ENCODE results near the gene ORAI2.
A peak's percentile ranks its signal among the peaks of the same experiment; 100 is the strongest.

Gene ORAI2

GRCh38 chr7:102412548-102412947 lies 20.8 kb upstream of the ORAI2 start:
- FAIRE-seq (peak; percentile 78), DNase-seq (ENCODE audit: insufficient read length, low spot score) (no peak)
- TF ChIP-seq POLR2AphosphoS5 (IDR thresholded peaks at IDR 0.05; ENCODE audit: low read depth, low read length) (no peak), POU2F2 (IDR thresholded peaks at IDR 0.05; ENCODE audit: low read depth, low read length) (no peak), SPI1 (IDR thresholded peaks at IDR 0.05; ENCODE audit: low read depth, low read length) (no peak), TAF1 (IDR thresholded peaks at IDR 0.05; ENCODE audit: low read depth, low read length) (no peak), PAX5 (IDR thresholded peaks at IDR 0.05; ENCODE audit: insufficient read depth, low read length, severe bottlenecking) (no peak), POLR2A (IDR thresholded peaks at IDR 0.05; ENCODE audit: low read depth, low read length) (no peak)

- FAIRE-seq, result no peak
These were observed 20.3 kb upstream of the ORAI2 start for GRCh38 chr7:102413091-102413490.

GRCh38 chr7:102413611-102414010 lies 19.8 kb upstream of the ORAI2 start:
- TF ChIP-seq SPI1 (IDR thresholded peaks at IDR 0.05; ENCODE audit: low read depth, low read length) (no peak), POLR2A (IDR thresholded peaks at IDR 0.05; ENCODE audit: low read depth, low read length) (no peak), POLR2AphosphoS5 (IDR thresholded peaks at IDR 0.05; ENCODE audit: low read depth, low read length) (no peak), PAX5 (IDR thresholded peaks at IDR 0.05; ENCODE audit: insufficient read depth, low read length, severe bottlenecking) (no peak), POU2F2 (IDR thresholded peaks at IDR 0.05; ENCODE audit: low read depth, low read length) (no peak)
- no peak for DNase-seq (ENCODE audit: insufficient read length, low spot score)
- no peak for FAIRE-seq

More at GRCh38 chr7:102413091-102413490, 20.3 kb upstream of the ORAI2 start:
- DNase-seq (ENCODE audit: insufficient read length, low spot score), result no peak
- TF ChIP-seq POLR2AphosphoS5 (IDR thresholded peaks at IDR 0.05; ENCODE audit: low read depth, low read length) (no peak), POU2F2 (IDR thresholded peaks at IDR 0.05; ENCODE audit: low read depth, low read length) (no peak), POLR2A (IDR thresholded peaks at IDR 0.05; ENCODE audit: low read depth, low read length) (no peak), PAX5 (IDR thresholded peaks at IDR 0.05; ENCODE audit: insufficient read depth, low read length, severe bottlenecking) (no peak), TAF1 (IDR thresholded peaks at IDR 0.05; ENCODE audit: low read depth, low read length) (no peak), SPI1 (IDR thresholded peaks at IDR 0.05; ENCODE audit: low read depth, low read length) (no peak)

- TF ChIP-seq PAX5 (IDR thresholded peaks at IDR 0.05; ENCODE audit: insufficient read depth, low read length, severe bottlenecking), result peak; percentile 18
- TF ChIP-seq TAF1 (IDR thresholded peaks at IDR 0.05; ENCODE audit: low read depth, low read length), result no peak
- TF ChIP-seq POU2F2 (IDR thresholded peaks at IDR 0.05; ENCODE audit: low read depth, low read length), result no peak
- 0 out of 2 replicates have a peak, but pooled peaks have one; percentile 27 for TF ChIP-seq POLR2AphosphoS5 (IDR thresholded peaks at IDR 0.05; ENCODE audit: low read depth, low read length)
- no peak for TF ChIP-seq SPI1 (IDR thresholded peaks at IDR 0.05; ENCODE audit: low read depth, low read length)
- TF ChIP-seq POLR2A (IDR thresholded peaks at IDR 0.05; ENCODE audit: low read depth, low read length), result no peak; the same call in 1 of the 2 replicates
- DNase-seq (ENCODE audit: insufficient read length, low spot score) (no peak), FAIRE-seq (peak; percentile 70)
These were observed 17.6 kb upstream of the ORAI2 start for GRCh38 chr7:102415685-102416225.

GRCh38 chr7:102416406-102416805 lies 17.0 kb upstream of the ORAI2 start:
- DNase-seq (ENCODE audit: insufficient read length, low spot score) (no peak), FAIRE-seq (peak; percentile 26)
- TF ChIP-seq POU2F2 (IDR thresholded peaks at IDR 0.05; ENCODE audit: low read depth, low read length), result no peak
- TF ChIP-seq POLR2A (IDR thresholded peaks at IDR 0.05; ENCODE audit: low read depth, low read length), result no peak

- no peak for TF ChIP-seq POLR2AphosphoS5 (IDR thresholded peaks at IDR 0.05; ENCODE audit: low read depth, low read length)
- no peak for TF ChIP-seq POLR2A (IDR thresholded peaks at IDR 0.05; ENCODE audit: low read depth, low read length)
- TF ChIP-seq TAF1 (IDR thresholded peaks at IDR 0.05; ENCODE audit: low read depth, low read length), result no peak
- no peak for TF ChIP-seq POU2F2 (IDR thresholded peaks at IDR 0.05; ENCODE audit: low read depth, low read length)
- no peak for TF ChIP-seq PAX5 (IDR thresholded peaks at IDR 0.05; ENCODE audit: insufficient read depth, low read length, severe bottlenecking)
- TF ChIP-seq SPI1 (IDR thresholded peaks at IDR 0.05; ENCODE audit: low read depth, low read length), result no peak
- FAIRE-seq, result peak; percentile 69
- no peak for DNase-seq (ENCODE audit: insufficient read length, low spot score)
These were observed 16.3 kb upstream of the ORAI2 start for GRCh38 chr7:102417105-102417504.

GRCh38 chr7:102418592-102418991 lies 14.8 kb upstream of the ORAI2 start:
- FAIRE-seq (peak; percentile 51), DNase-seq (ENCODE audit: insufficient read length, low spot score) (no peak)
- TF ChIP-seq TAF1 (IDR thresholded peaks at IDR 0.05; ENCODE audit: low read depth, low read length) (no peak), POU2F2 (IDR thresholded peaks at IDR 0.05; ENCODE audit: low read depth, low read length) (no peak), POLR2A (IDR thresholded peaks at IDR 0.05; ENCODE audit: low read depth, low read length) (no peak), POLR2AphosphoS5 (IDR thresholded peaks at IDR 0.05; ENCODE audit: low read depth, low read length) (no peak), PAX5 (IDR thresholded peaks at IDR 0.05; ENCODE audit: insufficient read depth, low read length, severe bottlenecking) (no peak), SPI1 (IDR thresholded peaks at IDR 0.05; ENCODE audit: low read depth, low read length) (no peak)

- DNase-seq (ENCODE audit: insufficient read length, low spot score), result no peak
- FAIRE-seq, result no peak
- TF ChIP-seq POU2F2 (IDR thresholded peaks at IDR 0.05; ENCODE audit: low read depth, low read length) (no peak), PAX5 (IDR thresholded peaks at IDR 0.05; ENCODE audit: insufficient read depth, low read length, severe bottlenecking) (no peak), POLR2AphosphoS5 (IDR thresholded peaks at IDR 0.05; ENCODE audit: low read depth, low read length) (no peak), SPI1 (IDR thresholded peaks at IDR 0.05; ENCODE audit: low read depth, low read length) (no peak), POLR2A (IDR thresholded peaks at IDR 0.05; ENCODE audit: low read depth, low read length) (no peak), TAF1 (IDR thresholded peaks at IDR 0.05; ENCODE audit: low read depth, low read length) (no peak)
These were observed 11.6 kb upstream of the ORAI2 start for GRCh38 chr7:102421706-102422240.

GRCh38 chr7:102424129-102424551 lies 9.2 kb upstream of the ORAI2 start:
- FAIRE-seq, result no peak
- DNase-seq (ENCODE audit: insufficient read length, low spot score), result no peak
- TF ChIP-seq PAX5 (IDR thresholded peaks at IDR 0.05; ENCODE audit: insufficient read depth, low read length, severe bottlenecking), result no peak
- TF ChIP-seq POLR2AphosphoS5 (IDR thresholded peaks at IDR 0.05; ENCODE audit: low read depth, low read length), result no peak; the same call in 1 of the 2 replicates
- no peak for TF ChIP-seq SPI1 (IDR thresholded peaks at IDR 0.05; ENCODE audit: low read depth, low read length)
- no peak for TF ChIP-seq POU2F2 (IDR thresholded peaks at IDR 0.05; ENCODE audit: low read depth, low read length)
- TF ChIP-seq POLR2A (IDR thresholded peaks at IDR 0.05; ENCODE audit: low read depth, low read length), result no peak
- no peak for TF ChIP-seq TAF1 (IDR thresholded peaks at IDR 0.05; ENCODE audit: low read depth, low read length)

Measured in GM12891 (cell line).